GM19035 (cell line): ENCODE results near the gene CERS3.
A peak's percentile ranks its signal among the peaks of the same experiment; 100 is the strongest.

Experiments
- ATAC-seq: cut with Tn5 transposase; IDR thresholded peaks from one replicate; pipeline ENCODE4 v1.9.1; 2021; ENCODE audit not compliant: unreplicated experiment

Gene CERS3

GRCh38 chr15:100528833-100529428 lies at the start of gene CERS3:
Gene CERS3, minus strand, starts transcription at chr15:100528950. Its CDS starts 27,101 bp downstream, at chr15:100501849.
- no peak for ATAC-seq

GRCh38 chr15:100573526-100573925 lies 44.8 kb upstream of the CERS3 start:
- no peak for ATAC-seq

DNA sequence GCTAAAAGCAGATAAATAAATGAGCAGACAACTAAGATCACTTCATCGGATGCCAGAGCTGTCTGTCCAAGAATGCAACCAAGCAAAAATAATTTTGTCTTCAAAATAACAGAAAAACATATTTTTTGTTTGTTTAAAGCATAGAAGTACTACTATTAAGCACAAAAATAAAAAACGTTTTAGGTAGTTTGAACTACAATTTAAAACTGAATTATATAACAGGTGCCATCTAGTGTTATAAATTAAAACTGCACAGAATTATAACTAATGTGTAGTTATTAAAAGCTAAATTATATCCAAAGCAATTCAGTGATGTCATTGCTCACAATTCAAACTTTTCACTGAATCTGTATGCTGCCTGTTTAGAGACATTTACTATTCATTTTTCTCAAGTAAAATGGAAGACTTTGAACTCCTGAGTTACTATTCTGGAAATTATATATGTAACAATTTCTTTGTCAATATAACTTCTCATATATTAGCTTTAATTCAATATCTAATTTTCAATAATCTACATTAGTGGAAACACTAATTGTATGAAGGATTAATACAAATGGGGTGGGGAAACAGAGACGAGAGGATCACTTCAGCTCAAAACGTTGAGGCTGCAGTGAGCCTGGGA lies 43.7 kb upstream of the CERS3 start:
- no peak for ATAC-seq

DNA sequence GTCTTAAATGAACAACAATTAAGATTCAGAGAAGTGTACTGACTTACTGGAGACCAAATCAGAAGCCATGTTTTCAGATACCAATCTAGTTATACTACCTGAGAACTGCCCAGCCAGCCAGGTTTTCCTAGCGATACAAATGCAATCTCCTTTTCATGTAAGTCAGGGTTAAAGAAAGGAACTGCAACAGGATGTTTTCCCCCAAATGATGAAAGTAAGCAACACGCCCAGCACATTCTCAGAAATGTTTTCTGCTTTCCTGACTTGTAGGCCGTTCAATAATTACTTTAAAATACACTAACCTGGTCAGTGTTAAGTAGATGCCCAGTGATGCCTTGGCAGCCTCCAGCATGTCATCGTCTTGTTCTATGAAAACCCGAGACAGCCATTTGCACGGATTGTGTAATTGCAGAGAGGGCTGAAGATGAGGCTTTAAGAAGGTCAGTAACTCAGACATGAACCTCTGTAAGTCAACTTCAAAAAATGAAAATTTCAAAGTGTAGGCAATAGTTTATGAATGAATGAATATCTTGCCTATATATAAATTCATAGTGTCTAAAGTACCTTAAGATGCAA lies 42.9 kb upstream of the CERS3 start:
- ATAC-seq = no peak

- peak; percentile 69 for ATAC-seq
Observed at GRCh38 chr15:100570735-100571313, 42.1 kb upstream of the CERS3 start.

GRCh38 chr15:100570275-100570674 lies 41.5 kb upstream of the CERS3 start:
- ATAC-seq = no peak

DNA sequence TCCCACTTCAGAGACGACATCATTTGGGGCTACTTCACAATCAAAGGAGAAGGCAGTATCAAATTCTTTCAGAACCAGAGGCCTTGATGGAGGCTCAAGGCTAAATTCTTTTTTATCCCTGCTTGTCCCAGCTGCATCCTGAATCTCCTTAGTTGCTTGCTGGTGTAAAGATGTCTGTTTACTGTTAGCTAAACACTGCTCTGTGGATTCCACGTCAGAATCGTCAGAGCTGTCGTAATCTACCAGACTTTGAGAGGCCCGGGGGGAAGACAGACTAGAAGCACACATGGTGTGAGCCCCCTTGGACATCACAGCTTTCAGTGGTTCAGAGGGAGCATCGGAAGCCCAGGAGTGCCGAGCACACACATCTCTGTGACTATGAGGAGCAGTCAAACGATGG lies 40.6 kb upstream of the CERS3 start:
- ATAC-seq = no peak

- no peak for ATAC-seq
Observed at GRCh38 chr15:100566850-100567628, 38.3 kb upstream of the CERS3 start.

DNA sequence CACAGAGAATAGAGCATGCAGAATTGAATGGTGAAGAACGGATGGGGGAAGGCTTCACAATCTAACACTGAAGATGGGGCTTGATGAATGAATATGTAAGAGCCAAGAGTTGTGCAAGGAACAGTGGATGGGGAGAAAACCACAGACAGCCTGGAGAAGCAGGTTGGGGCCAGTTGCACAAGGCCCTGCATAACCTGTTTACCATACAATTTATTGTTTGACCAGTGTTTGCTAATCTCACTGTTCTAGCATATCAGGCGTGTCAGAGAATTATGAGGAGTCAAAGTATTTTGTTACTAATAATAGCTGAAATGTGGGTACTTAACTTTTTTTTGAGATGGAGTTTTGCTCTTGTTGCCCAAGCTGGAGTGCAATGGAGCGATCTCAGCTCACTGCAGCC lies 36.8 kb upstream of the CERS3 start:
- ATAC-seq = no peak

GRCh38 chr15:100560323-100560722 lies 31.6 kb upstream of the CERS3 start:
- ATAC-seq = no peak

GRCh38 chr15:100559330-100559729 lies 30.6 kb upstream of the CERS3 start:
- no peak for ATAC-seq

DNA sequence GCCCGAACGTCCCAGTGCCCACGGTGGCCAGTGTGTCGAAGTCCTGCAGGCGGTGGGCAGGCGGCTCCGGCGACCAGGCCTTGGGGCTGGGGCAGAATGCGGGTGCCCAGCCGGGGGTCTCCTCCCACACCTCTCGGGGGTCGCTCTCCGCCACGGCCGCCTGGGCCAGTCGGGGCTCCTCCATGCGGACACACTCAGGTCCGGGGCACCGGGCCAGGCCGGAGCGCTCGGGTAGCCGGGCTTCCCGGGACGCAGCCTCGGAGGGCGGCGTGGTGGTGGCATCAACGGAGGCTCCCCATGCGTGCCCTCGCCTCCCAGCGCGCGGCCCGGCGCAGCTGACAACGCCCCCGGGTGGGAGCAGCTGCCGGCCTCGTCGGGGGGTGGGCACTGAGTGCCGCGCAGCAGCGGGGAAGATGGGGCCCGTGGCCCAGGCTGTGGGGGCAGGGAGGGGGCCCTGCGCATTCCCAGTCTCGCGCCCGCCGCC lies 30.1 kb upstream of the CERS3 start:
- no peak for ATAC-seq

DNA sequence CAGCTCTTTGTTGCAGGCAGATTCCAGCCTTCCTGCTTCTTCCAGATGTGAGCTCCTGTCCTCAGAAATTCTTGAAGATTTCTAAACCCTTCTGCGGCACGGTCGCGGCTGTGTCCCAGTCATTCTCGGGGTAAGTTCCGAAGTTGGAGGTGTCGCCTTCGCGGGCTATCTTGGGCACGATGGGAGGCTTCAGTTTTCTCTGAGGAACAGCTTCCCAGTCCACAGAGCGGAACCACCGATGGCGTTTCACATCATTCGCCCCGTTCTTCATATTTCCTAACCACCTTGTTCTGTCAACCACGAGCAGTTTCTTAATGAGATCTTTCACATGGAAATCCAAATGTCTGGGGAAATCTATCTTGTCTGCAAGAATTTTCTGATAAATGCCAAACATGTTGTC lies 24.7 kb upstream of the CERS3 start:
- no peak for ATAC-seq

DNA sequence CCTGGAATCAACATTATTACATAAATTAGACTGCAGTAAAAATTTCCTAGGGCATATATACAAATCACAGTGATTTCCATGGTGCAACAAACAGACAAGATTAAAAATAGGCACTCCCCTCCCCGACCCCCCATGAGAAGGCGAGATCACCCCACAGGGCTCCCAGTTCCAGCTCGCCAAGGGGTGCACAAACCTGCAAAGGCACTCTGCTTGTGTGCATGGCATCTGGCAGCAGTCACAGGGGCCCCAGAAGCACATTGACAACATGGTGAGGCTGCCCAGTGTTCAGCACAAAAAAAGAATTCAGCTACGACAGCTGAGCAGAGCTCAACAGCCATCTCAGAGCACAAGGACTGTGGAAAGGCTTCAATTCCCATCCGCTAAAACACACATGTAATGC lies 19.2 kb upstream of the CERS3 start:
- no peak for ATAC-seq

- no peak for ATAC-seq
Observed at GRCh38 chr15:100544946-100545345, 16.2 kb upstream of the CERS3 start.

- ATAC-seq = no peak
Observed at GRCh38 chr15:100544338-100544841, 15.6 kb upstream of the CERS3 start.

DNA sequence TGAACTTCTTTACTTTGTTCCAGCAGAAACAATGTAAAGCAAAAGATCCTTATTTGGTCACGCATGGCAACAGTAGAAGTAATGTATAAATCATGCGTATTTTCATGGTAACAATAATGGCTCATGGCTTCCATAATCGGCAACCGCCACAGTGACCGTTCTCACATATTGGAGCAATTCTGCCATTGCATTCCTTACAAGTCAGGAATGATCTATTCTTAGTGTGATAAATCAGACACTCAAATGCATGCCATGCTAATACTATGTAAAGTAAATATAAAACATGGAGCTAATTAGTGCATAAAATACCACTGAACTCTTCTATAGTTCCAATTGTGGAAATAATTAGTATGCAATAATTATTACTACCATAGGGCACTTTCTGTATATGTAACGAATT lies 13.5 kb upstream of the CERS3 start:
- ATAC-seq = no peak

- ATAC-seq = no peak
Observed at GRCh38 chr15:100537331-100537730, 8.6 kb upstream of the CERS3 start.

- ATAC-seq = no peak
Observed at GRCh38 chr15:100536733-100537132, 8.0 kb upstream of the CERS3 start.

- no peak for ATAC-seq
Observed at GRCh38 chr15:100533886-100534285, 5.1 kb upstream of the CERS3 start.

DNA sequence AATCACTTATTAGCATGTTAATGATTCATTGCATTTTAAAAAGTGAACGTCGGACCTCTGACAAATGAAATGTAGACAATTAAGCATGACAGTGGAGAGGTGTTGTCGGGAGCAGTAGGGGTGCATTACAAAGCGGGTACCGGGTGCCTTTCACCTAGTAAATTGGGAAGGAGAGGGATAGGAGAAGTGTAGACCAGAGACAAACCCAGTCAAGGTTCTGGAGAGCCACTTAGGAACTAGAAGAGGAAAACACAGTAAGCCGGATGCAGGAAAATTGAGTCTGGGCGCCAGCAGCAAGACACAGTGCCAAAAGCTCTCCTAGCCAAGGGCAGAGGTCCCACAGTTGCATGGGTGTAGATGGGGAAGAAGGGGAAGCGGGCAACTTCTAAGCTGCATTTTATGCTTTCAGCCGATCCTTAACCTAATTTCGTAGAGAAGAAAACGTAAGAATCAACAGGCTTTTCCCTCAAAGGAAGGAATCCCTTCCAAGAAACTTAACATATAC lies 3.1 kb upstream of the CERS3 start:
- ATAC-seq = no peak
